HPDE6-E6E7 (cell line): ENCODE measurements around the gene ASXL1.

ENCODE experiments used
- DNase-seq: peaks from one replicate; pipeline ENCODE4 v3.0.0; 2011; ENCODE audit warnings: missing footprints; ENCODE audit errors: extremely low spot score

The ASXL1 gene

GRCh38 chr20:32440069-32440757, 82.1 kb downstream of the ASXL1 start:
- DNase-seq = no peak

DNA sequence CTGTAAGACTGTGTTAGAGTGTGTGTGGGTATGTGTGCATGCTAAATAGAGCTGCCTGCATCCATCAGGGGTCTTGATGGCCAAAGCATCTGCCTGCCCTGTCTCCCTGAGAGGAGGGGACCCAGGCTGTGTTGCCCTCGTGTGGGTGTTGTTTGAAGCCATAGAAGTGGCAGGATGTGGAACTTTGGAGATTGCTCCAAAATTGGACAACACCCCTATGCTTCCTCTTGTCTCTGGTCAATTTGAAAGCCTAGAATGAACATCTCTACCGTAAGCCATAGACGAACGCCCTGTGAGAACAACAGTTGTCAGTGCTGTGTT, 82.6 kb downstream of the ASXL1 start:
- DNase-seq = no peak

DNA sequence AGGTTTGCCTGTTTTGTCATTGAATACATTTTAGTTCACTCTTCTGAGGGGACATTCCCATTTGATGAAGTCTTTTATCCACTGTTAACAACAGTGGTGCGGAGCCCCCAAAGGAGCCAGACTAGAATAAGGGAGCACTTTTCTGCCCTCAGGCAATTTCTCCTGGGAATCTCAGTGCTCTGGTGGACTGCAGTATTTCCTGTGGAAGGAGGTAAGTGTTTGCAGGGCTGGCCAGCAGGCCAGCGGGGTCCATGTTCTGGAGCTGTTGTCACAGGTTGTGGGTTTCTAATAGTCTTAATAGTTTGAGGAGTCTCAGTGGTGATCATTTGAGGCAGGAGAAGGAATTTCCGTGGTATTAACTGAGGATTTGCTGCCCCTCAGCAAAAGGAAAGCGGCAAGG, 83.5 kb downstream of the ASXL1 start:
- no peak for DNase-seq

DNA sequence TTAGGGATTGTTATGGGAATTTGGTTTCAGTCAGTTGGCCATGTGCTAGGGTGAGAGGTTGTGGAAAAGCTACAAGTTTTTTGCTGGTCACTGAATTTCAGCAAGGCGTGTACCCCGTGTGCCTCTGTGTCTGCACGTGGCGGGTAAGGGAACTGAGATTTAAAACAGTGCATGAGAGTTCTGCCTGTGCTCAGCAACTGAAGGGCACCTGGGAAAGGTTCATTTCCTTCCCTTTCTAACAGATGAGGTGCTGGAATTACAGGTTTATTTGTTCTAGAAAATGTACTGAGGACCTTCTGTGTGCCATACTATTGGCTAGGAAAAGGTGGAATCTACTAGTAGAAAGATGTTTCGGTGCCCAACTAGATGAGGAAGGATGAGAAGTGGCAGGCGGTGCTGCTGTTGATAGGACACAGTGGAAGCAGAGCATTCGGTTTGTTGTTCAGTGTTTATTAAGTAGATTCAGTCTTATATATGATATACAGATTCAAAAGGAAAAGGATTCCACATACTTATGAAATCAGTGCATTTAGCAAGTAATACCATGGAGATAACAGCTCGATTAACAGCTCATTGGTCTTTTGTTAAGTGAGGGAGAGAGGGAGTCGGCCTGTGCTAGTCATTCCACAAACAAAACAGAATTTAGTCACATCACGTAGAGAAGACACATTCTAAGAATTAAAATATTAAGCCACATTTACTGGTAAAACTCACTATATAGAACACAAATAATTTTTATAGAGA, 84.7 kb downstream of the ASXL1 start:
- DNase-seq = no peak

DNA sequence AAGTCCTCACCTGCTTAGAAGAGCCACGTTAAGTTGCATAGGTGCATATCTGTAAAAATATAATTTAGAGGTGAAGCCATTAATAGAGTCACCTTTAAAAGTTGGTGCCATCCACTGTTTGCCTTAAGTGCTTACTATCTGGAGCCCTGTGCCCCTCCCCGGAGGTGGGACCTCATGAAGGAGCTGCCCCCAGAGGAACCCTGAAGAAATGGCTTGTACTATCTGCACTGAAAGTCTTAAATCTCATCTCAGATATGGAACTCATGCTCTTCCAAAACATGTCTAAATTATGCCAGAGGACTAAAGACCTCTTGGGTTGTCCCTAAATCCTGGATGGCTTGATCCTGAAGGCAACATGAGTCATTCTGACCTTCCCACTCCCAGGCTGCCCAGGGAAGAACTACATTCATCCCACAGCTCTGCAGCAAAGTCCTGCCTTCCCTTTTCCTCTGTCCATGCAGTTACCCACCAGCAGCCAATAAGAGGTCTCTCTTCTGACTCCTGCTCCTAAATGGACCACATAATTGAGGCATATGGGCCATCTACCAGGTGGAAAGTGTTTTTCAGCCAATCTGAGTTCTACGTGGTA, 85.3 kb downstream of the ASXL1 start:
- DNase-seq = no peak

GRCh38 chr20:32444474-32445220, 86.5 kb downstream of the ASXL1 start:
- DNase-seq = no peak

DNA sequence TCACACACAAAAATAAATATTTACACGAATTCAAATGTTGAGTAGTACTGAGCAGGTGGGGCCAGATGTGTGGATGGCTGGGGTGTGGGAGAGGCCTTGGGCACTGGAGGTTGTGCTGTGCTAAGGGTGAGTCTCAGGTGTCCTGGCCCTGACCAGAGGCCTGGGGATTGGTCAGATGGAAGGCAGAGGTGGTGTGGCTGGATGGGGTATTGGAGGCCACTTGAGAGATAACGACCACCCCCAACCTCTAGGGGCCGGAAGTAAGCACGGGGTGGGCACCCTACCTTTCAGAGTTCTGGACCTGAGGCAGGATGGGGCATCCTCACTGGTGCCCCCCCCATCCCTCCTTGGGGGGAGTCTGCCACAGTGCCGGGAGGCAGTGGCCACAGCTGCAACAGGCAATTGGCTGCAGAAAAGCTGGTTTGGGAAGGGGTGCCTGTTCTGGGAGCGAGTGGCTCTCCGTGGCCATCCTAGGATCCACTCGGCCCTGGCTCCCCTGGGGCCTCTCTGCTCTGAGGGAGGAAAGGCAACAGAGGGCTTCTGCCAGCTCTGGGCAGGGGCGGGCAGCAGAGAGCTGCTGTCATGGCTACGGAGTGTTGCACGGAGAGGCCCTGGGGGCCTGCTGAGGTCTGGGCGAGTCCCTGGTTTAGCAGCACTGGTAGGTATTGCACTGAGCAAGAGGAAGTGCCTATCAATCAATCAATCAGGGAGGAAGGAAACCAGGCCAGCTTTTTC, 87.6 kb downstream of the ASXL1 start:
- no peak for DNase-seq

DNA sequence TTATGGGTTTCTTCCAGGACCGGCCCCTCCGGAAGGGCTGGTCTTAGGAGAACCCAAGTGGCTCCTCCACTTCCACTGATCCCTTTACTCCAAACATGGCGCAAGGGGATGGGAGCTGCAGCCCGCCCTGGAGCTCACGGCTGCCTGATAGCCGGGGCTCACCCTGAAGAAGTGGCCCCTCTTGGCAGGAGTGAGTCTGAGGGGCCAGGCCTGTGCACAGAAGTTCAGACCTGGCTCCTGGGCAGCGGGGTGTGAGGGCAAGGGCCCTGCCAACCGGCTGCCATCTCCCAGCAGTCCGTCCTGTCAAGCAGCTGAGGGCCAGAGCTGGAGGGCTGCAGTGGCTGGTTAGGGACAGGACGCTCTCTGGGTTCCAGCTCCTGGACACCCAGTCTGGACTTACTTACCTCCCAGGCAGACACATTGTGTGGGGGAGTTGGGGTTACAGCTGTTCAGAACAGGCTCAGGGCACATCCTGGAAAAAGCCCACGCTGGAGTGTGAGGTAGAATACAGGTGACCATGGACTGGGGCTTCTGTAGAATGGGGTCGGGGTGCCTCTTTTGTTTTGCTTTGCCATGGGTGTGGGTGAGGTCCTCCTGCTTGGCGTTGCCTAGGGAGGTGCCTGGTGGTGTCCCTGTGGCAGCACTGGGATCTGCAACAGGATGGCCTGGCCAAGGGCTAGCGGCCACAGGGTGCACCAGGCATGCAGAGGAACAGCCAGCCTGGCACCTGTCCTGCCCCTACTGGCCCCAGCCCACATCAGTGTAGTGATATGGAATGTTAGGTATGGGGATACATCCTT, 88.4 kb downstream of the ASXL1 start:
- no peak for DNase-seq

- DNase-seq = no peak
Observed at GRCh38 chr20:32447136-32448027, 89.3 kb downstream of the ASXL1 start.

DNA sequence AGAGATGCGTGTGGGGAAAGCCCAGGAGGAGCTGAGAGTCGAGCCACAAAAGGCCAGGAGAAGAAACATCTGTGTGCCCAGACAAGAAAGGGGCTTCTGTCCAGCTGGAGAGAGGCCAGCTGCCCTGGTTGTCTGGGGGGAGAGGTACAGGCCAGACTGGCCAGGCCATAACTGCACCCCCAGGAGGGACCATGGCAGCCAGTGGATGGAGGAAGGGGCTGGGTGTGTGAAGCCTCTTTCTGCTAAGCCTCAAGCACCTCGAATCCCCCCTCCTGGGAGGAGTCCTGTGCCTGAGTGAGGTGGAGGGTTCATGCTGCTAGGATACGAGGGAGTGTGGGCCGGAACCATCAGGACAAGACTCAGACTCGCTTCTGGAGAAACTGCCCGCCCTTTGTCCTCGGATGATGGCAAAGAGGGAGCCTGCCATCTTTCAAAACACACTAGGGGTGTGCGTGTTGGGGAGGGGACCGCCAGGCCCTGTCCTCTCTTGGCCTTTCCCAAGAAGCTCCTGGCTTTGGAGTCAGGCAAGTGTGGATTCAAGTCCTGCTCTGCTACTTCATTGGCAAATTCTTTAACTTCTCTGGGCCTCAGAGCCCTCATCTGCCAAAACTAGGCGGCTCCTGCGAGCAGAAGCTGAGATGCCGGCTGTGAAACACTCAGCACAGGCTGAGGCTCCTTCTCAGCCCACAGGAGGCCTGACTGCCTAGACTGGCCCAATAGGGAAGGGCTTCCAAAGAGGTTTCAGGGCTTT, 90.3 kb downstream of the ASXL1 start:
- no peak for DNase-seq

- DNase-seq = no peak
Observed at GRCh38 chr20:32449057-32449889, 91.1 kb downstream of the ASXL1 start.

GRCh38 chr20:32449890-32450401, 91.8 kb downstream of the ASXL1 start:
- no peak for DNase-seq

DNA sequence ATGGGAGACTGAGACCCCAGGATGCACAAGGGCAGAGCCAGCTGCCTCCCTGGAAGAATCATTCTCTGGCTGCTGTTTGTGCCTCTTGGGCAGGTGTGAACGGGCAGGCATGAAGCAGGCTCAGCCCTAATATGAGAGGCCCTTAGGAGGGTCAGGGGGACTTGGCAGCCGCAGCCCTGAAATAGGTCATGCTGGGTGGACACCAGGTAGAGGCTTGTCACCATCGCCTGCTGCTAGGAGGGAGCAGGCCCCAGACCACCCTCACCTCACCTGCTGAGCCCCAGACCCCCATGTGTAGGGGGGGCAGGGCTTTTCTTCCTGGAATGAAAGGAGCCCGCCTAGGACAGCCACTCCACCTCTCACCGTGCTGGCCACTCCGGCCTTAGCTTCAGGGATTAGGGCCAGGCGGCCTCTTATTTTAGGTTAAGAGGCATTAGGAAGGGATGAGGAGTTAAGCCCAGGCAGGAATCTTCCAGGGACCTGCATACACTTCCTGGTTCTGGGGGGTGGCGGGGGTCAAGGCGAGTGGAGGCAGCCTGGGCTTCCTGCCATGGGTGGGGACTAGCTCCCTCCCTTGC, 92.4 kb downstream of the ASXL1 start:
- no peak for DNase-seq

DNA sequence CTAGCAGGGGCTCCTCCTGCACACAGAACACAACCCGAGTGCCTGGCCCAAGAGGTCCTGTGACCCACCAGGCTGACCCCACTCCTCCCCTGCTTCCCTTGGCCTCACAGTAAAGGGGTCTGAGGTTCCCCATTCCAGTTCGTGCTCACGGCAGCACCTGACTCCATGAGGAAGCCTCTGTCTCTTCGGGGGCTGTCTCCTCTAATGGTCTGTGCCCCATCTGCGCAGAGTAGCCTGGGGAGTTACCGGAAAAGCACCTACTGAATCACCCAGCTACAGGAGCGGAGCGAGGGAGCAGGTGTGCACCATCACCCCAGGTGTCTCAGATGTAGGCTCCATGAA, 93.2 kb downstream of the ASXL1 start:
- no peak for DNase-seq

GRCh38 chr20:32451682-32452461, 93.7 kb downstream of the ASXL1 start:
- DNase-seq = no peak

- DNase-seq = no peak
Observed at GRCh38 chr20:32452776-32453466, 94.8 kb downstream of the ASXL1 start.
